Measurements from ENCODE around the gene SYNCRIP. TPM values are rescaled to one million over a fixed set of nuclear protein-coding genes. Genes with fewer than 3 reads are reported as not detected.

The SYNCRIP gene
- total and polyA plus RNA-seq, 2 of the 4 experiments (the other 2 are of a cell fraction): 50.1 to 59.3 TPM

DNA sequence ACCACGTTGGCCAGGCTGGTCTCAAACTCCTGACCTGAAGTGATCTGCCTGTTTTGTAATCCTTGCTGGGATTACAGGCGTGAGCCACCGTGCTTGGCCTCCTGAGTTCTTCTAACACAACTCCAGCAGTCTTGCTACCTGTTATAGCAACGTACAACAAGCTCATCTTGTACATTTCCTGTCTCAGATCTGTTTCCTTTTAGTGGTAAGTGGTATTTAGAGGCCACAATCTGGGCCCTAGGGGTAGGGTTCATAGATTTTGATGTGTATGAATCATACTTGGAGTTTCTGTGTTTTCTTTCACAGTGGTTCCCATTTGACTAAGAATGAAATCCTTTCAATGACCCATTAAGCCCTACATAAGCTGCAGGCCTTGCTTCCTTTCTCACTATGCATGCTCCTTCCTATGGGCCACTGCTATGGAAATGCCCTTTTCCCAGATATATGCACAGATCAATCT lies 27.1 kb upstream of the SYNCRIP start:
- DNase-seq: peak; percentile 68
- H3K4me3 ChIP-seq (ENCODE audit: insufficient read depth, low read depth, low read length): no peak overlapping the region
- intact Hi-C loops (cut with micrococcal nuclease): loop anchor here (10.0 kb wide), 2 partner anchors 45 to 215 kb away; partner anchors contain the start of gene NT5E
- H3K56ac ChIP-seq (ENCODE audit: extremely low read depth, insufficient read depth, low read length): no peak overlapping the region
- no peak overlapping the region for H2AFZ ChIP-seq (replicated peaks; ENCODE audit: low read length, poor library complexity)
- peak overlapping the region; percentile 42; the same call in 1 of the 2 replicates for H3K4me2 ChIP-seq (ENCODE audit: low read depth, low read length)
- H2BK5ac ChIP-seq (ENCODE audit: low read depth, low read length, poor library complexity, severe bottlenecking): no peak overlapping the region
- WGBS, 2 experiments (ENCODE audit: extremely low coverage in 2 of 2, insufficient read length in 1 of 2): no CpG with 5 or more reads among the region's 4 CpGs
- TF ChIP-seq MXI1 (IDR thresholded peaks at IDR 0.05; ENCODE audit: borderline replicate concordance, low read depth, low read length) (no peak), SMC3 (IDR thresholded peaks at IDR 0.05; ENCODE audit: low read depth, low read length) (no peak), RAD21 (IDR thresholded peaks at IDR 0.05; ENCODE audit: low read length) (no peak), BHLHE40 (IDR thresholded peaks at IDR 0.05; ENCODE audit: low read depth, low read length) (no peak), CEBPB (IDR thresholded peaks at IDR 0.05; ENCODE audit: low read depth, low read length) (no peak), CHD1 (IDR thresholded peaks at IDR 0.05; ENCODE audit: low read depth, low read length) (no peak), RFX5 (IDR thresholded peaks at IDR 0.05; ENCODE audit: low read depth, low read length) (no peak), POLR2A (IDR thresholded peaks at IDR 0.05; ENCODE audit: low read depth, low read length) (no peak), FOS (IDR thresholded peaks at IDR 0.05; ENCODE audit: low read depth, low read length) (no peak), NFE2L2 (IDR thresholded peaks at IDR 0.05; ENCODE audit: low read depth, low read length) (no peak), MAZ (IDR thresholded peaks at IDR 0.05; ENCODE audit: borderline replicate concordance, low read depth, low read length) (no peak), RCOR1 (IDR thresholded peaks at IDR 0.05; ENCODE audit: insufficient replicate concordance, low read length) (no peak), MAFK (IDR thresholded peaks at IDR 0.05; ENCODE audit: low read depth, low read length) (no peak)
- TF ChIP-seq, protein P1, sequence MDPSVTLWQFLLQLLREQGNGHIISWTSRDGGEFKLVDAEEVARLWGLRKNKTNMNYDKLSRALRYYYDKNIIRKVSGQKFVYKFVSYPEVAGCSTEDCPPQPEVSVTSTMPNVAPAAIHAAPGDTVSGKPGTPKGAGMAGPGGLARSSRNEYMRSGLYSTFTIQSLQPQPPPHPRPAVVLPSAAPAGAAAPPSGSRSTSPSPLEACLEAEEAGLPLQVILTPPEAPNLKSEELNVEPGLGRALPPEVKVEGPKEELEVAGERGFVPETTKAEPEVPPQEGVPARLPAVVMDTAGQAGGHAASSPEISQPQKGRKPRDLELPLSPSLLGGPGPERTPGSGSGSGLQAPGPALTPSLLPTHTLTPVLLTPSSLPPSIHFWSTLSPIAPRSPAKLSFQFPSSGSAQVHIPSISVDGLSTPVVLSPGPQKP (IDR thresholded peaks at IDR 0.05; ENCODE audit: borderline replicate concordance, low read depth, low read length): no peak
- TF ChIP-seq, protein P2, sequence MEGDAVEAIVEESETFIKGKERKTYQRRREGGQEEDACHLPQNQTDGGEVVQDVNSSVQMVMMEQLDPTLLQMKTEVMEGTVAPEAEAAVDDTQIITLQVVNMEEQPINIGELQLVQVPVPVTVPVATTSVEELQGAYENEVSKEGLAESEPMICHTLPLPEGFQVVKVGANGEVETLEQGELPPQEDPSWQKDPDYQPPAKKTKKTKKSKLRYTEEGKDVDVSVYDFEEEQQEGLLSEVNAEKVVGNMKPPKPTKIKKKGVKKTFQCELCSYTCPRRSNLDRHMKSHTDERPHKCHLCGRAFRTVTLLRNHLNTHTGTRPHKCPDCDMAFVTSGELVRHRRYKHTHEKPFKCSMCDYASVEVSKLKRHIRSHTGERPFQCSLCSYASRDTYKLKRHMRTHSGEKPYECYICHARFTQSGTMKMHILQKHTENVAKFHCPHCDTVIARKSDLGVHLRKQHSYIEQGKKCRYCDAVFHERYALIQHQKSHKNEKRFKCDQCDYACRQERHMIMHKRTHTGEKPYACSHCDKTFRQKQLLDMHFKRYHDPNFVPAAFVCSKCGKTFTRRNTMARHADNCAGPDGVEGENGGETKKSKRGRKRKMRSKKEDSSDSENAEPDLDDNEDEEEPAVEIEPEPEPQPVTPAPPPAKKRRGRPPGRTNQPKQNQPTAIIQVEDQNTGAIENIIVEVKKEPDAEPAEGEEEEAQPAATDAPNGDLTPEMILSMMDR (conservative IDR thresholded peaks at IDR 0.05; ENCODE audit: low read depth, low read length): no peak
- no peak overlapping the region for H2BK20ac ChIP-seq (ENCODE audit: low read depth, low read length)
- H2BK15ac ChIP-seq (ENCODE audit: low read depth, low read length): no peak overlapping the region
- peaks cover 6 to 32% of the 10 kb centered on the region in 2 experiments; a peak in 3 of 4 replicates for H3K79me1 ChIP-seq (ENCODE audit: low read depth in 1 of 2, low read length in 2 of 2)
- in situ Hi-C loops (cut with MboI; ENCODE audit: low sequenced_read_pairs): loop anchor here (10.0 kb wide), 2 partner anchors 45 to 215 kb away; partner anchors contain the start of gene NT5E
- no peak overlapping the region for H2BK120ac ChIP-seq (ENCODE audit: low read depth, low read length)
- H3K9me1 ChIP-seq (ENCODE audit: insufficient read depth, low read length): peaks cover 5% of the 10 kb centered on the region; the same call in 1 of the 2 replicates
- no peak overlapping the region for H4K5ac ChIP-seq (ENCODE audit: low read depth, low read length)
- no peak overlapping the region for H3K18ac ChIP-seq (ENCODE audit: low read depth, low read length)
- peak; percentile 55 for ATAC-seq (ENCODE audit: low read depth)
- H3K14ac ChIP-seq (replicated peaks; ENCODE audit: low read depth, low read length): no peak overlapping the region
- no TSS peak for BruUV-seq (replicated peaks)
- no peak overlapping the region for H2AK9ac ChIP-seq (replicated peaks; ENCODE audit: low read depth, low read length, poor library complexity)
- no peak overlapping the region for H3K27ac ChIP-seq (ENCODE audit: insufficient read depth, low read length)
- no peak overlapping the region for H4K91ac ChIP-seq (ENCODE audit: insufficient read depth, low read depth, low read length)
- H3K36me3 ChIP-seq (ENCODE audit: control insufficient read depth, insufficient read depth, low read length): peaks cover 5% of the 10 kb centered on the region
- H3K9me3 ChIP-seq (ENCODE audit: control insufficient read depth, insufficient read depth, low read length): no peaks in the 10 kb centered on the region
- 0 out of 2 replicates have a peak, but pooled peaks cover 3% of the 10 kb centered on the region for H3K4me1 ChIP-seq (ENCODE audit: control insufficient read depth, insufficient read depth, low read length)
- POLR2A ChIA-PET (ENCODE audit: unreplicated experiment): interaction anchor here (0.8 kb wide), 1 partner anchor 8 kb away, joined by 4 read pairs; no protein-coding TSS in a partner anchor
- H3K4ac ChIP-seq (ENCODE audit: low read depth, low read length): no peak overlapping the region
- H2AK5ac ChIP-seq (ENCODE audit: low read depth, low read length): no peak overlapping the region
- no peak overlapping the region for H4K8ac ChIP-seq (ENCODE audit: low read depth in 2 of 2, low read length in 2 of 2)
- H3K27me3 ChIP-seq (ENCODE audit: control insufficient read depth, insufficient read depth, low read length): no peaks in the 10 kb centered on the region
- dilution Hi-C loops (cut with HindIII; ENCODE audit: low sequenced_read_pairs, unreplicated experiment): no loop called here
- no peak overlapping the region for H3K9ac ChIP-seq (ENCODE audit: low read depth, low read length)
- no peak overlapping the region for H3K23ac ChIP-seq (ENCODE audit: low read depth, low read length)
- H4K20me1 ChIP-seq (ENCODE audit: insufficient read depth, low read length): peaks cover 7% of the 10 kb centered on the region
- CTCF ChIA-PET: interaction anchor here (0.6 kb wide), 1 partner anchor 84 kb away, joined by 3 read pairs; no protein-coding TSS in a partner anchor

Data from IMR-90 (cell line).